GM12878 (cell line): ENCODE results near the gene PTPRD. TPM values are rescaled to one million over a fixed set of nuclear protein-coding genes. Genes with fewer than 3 reads are reported as not detected.

Source experiments
- ATAC-seq: fragments of 200-7000 bp; cut with Tn5 transposase; 3 replicates; pipeline ENCODE4 v1.9.1; 2020; ENCODE audit warnings: mild to moderate bottlenecking, moderate library complexity
- BruUV-seq: library from RNA; stranded (reverse); fragments of 400-500 nt; replicated peaks from 2 replicates; lab custom pipeline; 2021; lab: Mats Ljungman, UMichigan
- CTCF ChIA-PET: fragments of 300-600 bp; sonication (Branson Sonifier 250); formaldehyde crosslinking; extraction: SDS; loops from one replicate; lab custom pipeline; 2021; ENCODE audit warnings: inconsistent platforms; lab: Yijun Ruan, JAX
- POLR2A ChIA-PET: fragments of 350-600 bp; formaldehyde crosslinking; extraction: SDS; loops from one replicate; lab custom pipeline; 2021; ENCODE audit warnings: inconsistent platforms; lab: Charles Lee
- RAD21 ChIA-PET: fragments of 300-600 bp; sonication (Branson Sonifier 250); formaldehyde crosslinking; loops from one replicate; lab custom pipeline; 2023; ENCODE audit warnings: antibody characterized with exemption; ENCODE audit not compliant: unreplicated experiment; lab: Charles Lee
- SMC1A ChIA-PET: fragments of 300-600 bp; sonication (Branson Sonifier 250); formaldehyde crosslinking; loops from one replicate; lab custom pipeline; 2023; ENCODE audit not compliant: unreplicated experiment, uncharacterized antibody; lab: Charles Lee
- DNase-seq: peaks from one replicate; pipeline ENCODE4 v3.0.0-alpha.2; 2011; ENCODE audit warnings: low read depth, low spot score
- FAIRE-seq: peaks from 3 replicates; lab custom pipeline; 2011; peaks lifted over from hg19 to GRCh38; lab: Jason Lieb, UNC
- H2AFZ ChIP-seq: 2 replicates; pipeline ENCODE4 v1.6.0; 2011; ENCODE audit warnings: low read depth, low read length, control low read depth; ENCODE audit not compliant: control insufficient read depth
- H3K27ac ChIP-seq: 2 replicates; pipeline ENCODE4 v1.5.1; 2011; ENCODE audit warnings: control low read depth; ENCODE audit not compliant: control insufficient read depth, insufficient read depth
- H3K27me3 ChIP-seq, 2 experiments: replicated peaks in 1 of 2; 2 replicates each; pipeline versions ENCODE4 v1.6.0 to v1.6.1; 2011; ENCODE audit warnings: low read length in 1 of 2; ENCODE audit not compliant: control insufficient read depth in 2 of 2, insufficient read depth in 2 of 2
- H3K36me3 ChIP-seq, 2 experiments: 2 replicates each; pipeline ENCODE4 v1.5.1; 2011; ENCODE audit warnings: low read length in 1 of 2; ENCODE audit not compliant: control insufficient read depth in 2 of 2, insufficient read depth in 2 of 2
- H3K4me1 ChIP-seq: 2 replicates; pipeline ENCODE4 v1.6.1; 2011; ENCODE audit warnings: mild to moderate bottlenecking, low read length, moderate library complexity, mixed read lengths; ENCODE audit not compliant: control insufficient read depth, insufficient read depth
- H3K4me2 ChIP-seq: 2 replicates; pipeline ENCODE4 v1.6.0; 2011; ENCODE audit warnings: control low read depth; ENCODE audit not compliant: control insufficient read depth, insufficient read depth
- H3K4me3 ChIP-seq: fragments of 200-600 bp; sonication (generic); 2 replicates; pipeline ENCODE4 v1.5.1; 2016
- H3K79me2 ChIP-seq: 2 replicates; pipeline ENCODE4 v1.6.0; 2011; ENCODE audit warnings: low read length; ENCODE audit not compliant: control insufficient read depth, insufficient read depth
- H3K9ac ChIP-seq: 2 replicates; pipeline ENCODE4 v1.8.0; 2011; ENCODE audit warnings: low read length, control low read depth, mixed read lengths; ENCODE audit not compliant: control insufficient read depth, insufficient read depth
- H3K9me3 ChIP-seq: replicated peaks from 3 replicates; pipeline ENCODE4 v1.5.1; 2011; ENCODE audit warnings: mild to moderate bottlenecking, low read length; ENCODE audit not compliant: control insufficient read depth, insufficient read depth
- H4K20me1 ChIP-seq: 2 replicates; pipeline ENCODE4 v1.6.0; 2011; ENCODE audit not compliant: control insufficient read depth, insufficient read depth
- CEBPB ChIP-seq, 2 experiments: fragments of 150-350 bp in 1 of 2; IDR thresholded peaks; 2 replicates each; pipeline ENCODE4 v1.6.1; 2012 to 2014; ENCODE audit warnings: low read depth in 2 of 2, low read length in 2 of 2, borderline replicate concordance in 1 of 2, inconsistent platforms in 1 of 2
- CREB1 ChIP-seq: IDR thresholded peaks from 2 replicates; pipeline ENCODE4 v1.6.1; 2012; ENCODE audit warnings: low read depth, mild to moderate bottlenecking, inconsistent platforms
- DPF2 ChIP-seq: fragments of 450-650 bp; IDR thresholded peaks from 2 replicates; pipeline ENCODE4 v1.6.1; 2017; ENCODE audit warnings: mild to moderate bottlenecking
- HDAC2 ChIP-seq: fragments of 200-600 bp; sonication (generic); IDR thresholded peaks from 2 replicates; pipeline ENCODE4 v1.6.1; 2017
- JUNB ChIP-seq: IDR thresholded peaks from 2 replicates; pipeline ENCODE4 v1.6.1; 2016; ENCODE audit warnings: antibody characterized with exemption, mild to moderate bottlenecking
- KAT2A ChIP-seq: conservative IDR thresholded peaks from 2 replicates; pipeline ENCODE4 v1.6.1; 2011; ENCODE audit warnings: low read depth, low read length; ENCODE audit not compliant: control insufficient read depth
- NFYA ChIP-seq: IDR thresholded peaks from 2 replicates; pipeline ENCODE4 v1.6.1; 2011; ENCODE audit warnings: low read depth, mild to moderate bottlenecking, low read length, improper control_type of control experiment, borderline replicate concordance
- SKIL ChIP-seq: fragments of 450-650 bp; IDR thresholded peaks from 2 replicates; pipeline ENCODE4 v1.6.1; 2017; ENCODE audit warnings: mild to moderate bottlenecking, low read depth, inconsistent platforms; ENCODE audit not compliant: poor library complexity, severe bottlenecking
- SREBF1 ChIP-seq: IDR thresholded peaks from 2 replicates; pipeline ENCODE4 v1.6.1; 2012; ENCODE audit warnings: mild to moderate bottlenecking, low read length
- ZZZ3 ChIP-seq: IDR thresholded peaks from 2 replicates; pipeline ENCODE4 v1.6.1; 2011; ENCODE audit warnings: low read depth; ENCODE audit not compliant: control insufficient read depth, insufficient read length
- WGBS: methylation state at CpG from one replicate; pipeline ENCODE4 v1.1.6; 2016; ENCODE audit warnings: low lambda C conversion rate; ENCODE audit not compliant: insufficient replicate concordance, insufficient coverage; ENCODE audit errors: missing lambda C conversion rate; 5-methylcytosine and 5-hydroxymethylcytosine counted together
- in situ Hi-C: fragments of 300-500 bp; cut with MboI; formaldehyde crosslinking; loops from 9 replicates; pipeline ENCODE4 v1.14.3; 2018; ENCODE audit warnings: mixed read lengths
- intact Hi-C: fragments of 100-400 bp; cut with micrococcal nuclease; formaldehyde crosslinking; loops from one replicate; pipeline ENCODE4 v1.14.2; 2022; ENCODE audit not compliant: unreplicated experiment
- polyA plus RNA-seq, 11 experiments: library from polyadenylated mRNA; depleted of rRNA in 4 of 11; unstranded in 6 of 11; stranded (reverse) in 5 of 11; fragments of >200 nt; fragmentation: Nextera tagmentation in 4 of 11; fragmentation: Illumina TruSeq in 1 of 11; extraction: Ambion mirVana in 4 of 11; extraction: Trizol in 1 of 11; gene quantifications; 1 replicate in 1 of 11; 2 replicates in 10 of 11; pipeline versions ENCODE4 v1.2.1 to v1.2.3, GENCODE V29; 2011 to 2016; ENCODE audit warnings: inconsistent platforms in 2 of 11, missing spikeins in 2 of 11, low read depth in 1 of 11
- total RNA-seq, 4 experiments: library from RNA; depleted of rRNA in 3 of 4; stranded (reverse); fragments of >200 nt in 3 of 4; fragmentation: Illumina TruSeq in 1 of 4; extraction: Trizol in 1 of 4; gene quantifications; 2 replicates each; pipeline versions ENCODE4 v1.2.1 to v1.2.3, GENCODE V29; 2013 to 2021
- TF ChIP-seq, protein P1 (sequence below): IDR thresholded peaks from 2 replicates; pipeline ENCODE4 v1.6.1; 2011; ENCODE audit warnings: mild to moderate bottlenecking, low read depth, low read length, moderate library complexity; ENCODE audit not compliant: insufficient replicate concordance
- TF ChIP-seq, protein P2 (sequence below): fragments of 450-650 bp; IDR thresholded peaks from 2 replicates; pipeline ENCODE4 v1.6.1; 2017; ENCODE audit warnings: antibody characterized with exemption, mild to moderate bottlenecking, moderate library complexity

PTPRD gene
- total and polyA plus RNA-seq, 10 of the 15 experiments (the other 5 are each of a cell fraction or from before 2014, with no cell fraction given): under 0.01 to 0.05 (median 0.01) TPM; not detected in 7

- TF ChIP-seq, protein P1, sequence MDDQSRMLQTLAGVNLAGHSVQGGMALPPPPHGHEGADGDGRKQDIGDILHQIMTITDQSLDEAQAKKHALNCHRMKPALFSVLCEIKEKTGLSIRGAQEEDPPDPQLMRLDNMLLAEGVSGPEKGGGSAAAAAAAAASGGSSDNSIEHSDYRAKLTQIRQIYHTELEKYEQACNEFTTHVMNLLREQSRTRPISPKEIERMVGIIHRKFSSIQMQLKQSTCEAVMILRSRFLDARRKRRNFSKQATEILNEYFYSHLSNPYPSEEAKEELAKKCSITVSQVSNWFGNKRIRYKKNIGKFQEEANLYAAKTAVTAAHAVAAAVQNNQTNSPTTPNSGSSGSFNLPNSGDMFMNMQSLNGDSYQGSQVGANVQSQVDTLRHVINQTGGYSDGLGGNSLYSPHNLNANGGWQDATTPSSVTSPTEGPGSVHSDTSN: no peak
- no peak for TF ChIP-seq HDAC2
- H3K4me2 ChIP-seq: no peak overlapping the region
- H3K9me3 ChIP-seq: no peaks in the 10 kb centered on the region
- H3K36me3 ChIP-seq: no peaks in the 10 kb centered on the region
- intact Hi-C loops (no loop called here), in situ Hi-C loops (no loop called here)
- 0% methylated on average over 1 of the region's 1 CpG for WGBS
- H3K4me3 ChIP-seq: no peak overlapping the region
- H3K27ac ChIP-seq: no peak overlapping the region
- H3K4me1 ChIP-seq: no peaks in the 10 kb centered on the region
- ChIA-PET SMC1A (no interaction called here), POLR2A (no interaction called here), RAD21 (no interaction called here), CTCF (no interaction called here)
- H3K9ac ChIP-seq: no peak overlapping the region
- no peak overlapping the region for H2AFZ ChIP-seq
- no peaks in the 10 kb centered on the region for H4K20me1 ChIP-seq
- ATAC-seq: no peak
- no peak for FAIRE-seq
- DNase-seq: no peak
- no peaks in the 10 kb centered on the region for H3K79me2 ChIP-seq
- no peaks in the 10 kb centered on the region for H3K27me3 ChIP-seq
- BruUV-seq: no TSS peak
These were observed 1858.1 kb downstream of the PTPRD start for GRCh38 chr9:8754751-8755150.

DNA sequence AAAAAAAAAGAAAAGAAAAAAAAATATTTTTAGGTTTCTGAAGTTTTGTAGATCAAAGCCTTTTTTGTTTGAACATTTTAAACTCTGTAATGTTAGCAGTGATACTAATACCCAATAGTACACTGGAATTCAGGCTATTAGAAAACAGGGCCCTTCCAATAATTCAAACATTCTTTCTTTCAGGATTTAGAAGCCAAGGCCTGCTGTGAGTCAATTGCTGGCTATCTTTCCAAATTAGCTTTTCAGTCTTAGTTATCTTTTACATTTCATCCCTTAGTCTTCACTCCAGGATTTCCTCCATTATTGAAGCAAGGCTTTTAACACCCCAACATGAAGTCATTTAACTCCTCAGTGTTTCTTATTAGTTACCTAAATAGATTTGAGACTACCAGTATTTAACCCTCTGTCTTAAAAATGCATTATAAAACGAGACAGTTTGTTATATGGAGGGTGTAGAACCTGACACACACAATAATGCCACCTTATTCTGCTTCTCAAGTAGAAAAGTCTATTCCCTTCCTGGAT lies 1861.3 kb downstream of the PTPRD start:
- ChIA-PET CTCF (no interaction called here), POLR2A (no interaction called here), SMC1A (no interaction called here), RAD21 (no interaction called here)
- no peaks in the 10 kb centered on the region for H4K20me1 ChIP-seq
- no peaks in the 10 kb centered on the region for H3K27me3 ChIP-seq
- H3K9me3 ChIP-seq: no peaks in the 10 kb centered on the region
- intact Hi-C loops (no loop called here), in situ Hi-C loops (no loop called here)
- H3K79me2 ChIP-seq: no peaks in the 10 kb centered on the region
- no peak overlapping the region for H3K4me2 ChIP-seq
- FAIRE-seq (no peak), DNase-seq (no peak), ATAC-seq (no peak)
- no peak overlapping the region for H3K27ac ChIP-seq
- no TSS peak for BruUV-seq
- H3K4me1 ChIP-seq: no peaks in the 10 kb centered on the region
- H2AFZ ChIP-seq: no peak overlapping the region
- H3K9ac ChIP-seq: no peak overlapping the region
- WGBS: 0% methylated on average over 1 of the region's 1 CpG
- no peak overlapping the region for H3K4me3 ChIP-seq
- no peaks in the 10 kb centered on the region for H3K36me3 ChIP-seq
- TF ChIP-seq CREB1: no peak
- TF ChIP-seq NFYA: no peak
- TF ChIP-seq JUNB: no peak
- no peak for TF ChIP-seq KAT2A
- no peak for TF ChIP-seq DPF2
- no peak for TF ChIP-seq SKIL
- TF ChIP-seq, protein P2, sequence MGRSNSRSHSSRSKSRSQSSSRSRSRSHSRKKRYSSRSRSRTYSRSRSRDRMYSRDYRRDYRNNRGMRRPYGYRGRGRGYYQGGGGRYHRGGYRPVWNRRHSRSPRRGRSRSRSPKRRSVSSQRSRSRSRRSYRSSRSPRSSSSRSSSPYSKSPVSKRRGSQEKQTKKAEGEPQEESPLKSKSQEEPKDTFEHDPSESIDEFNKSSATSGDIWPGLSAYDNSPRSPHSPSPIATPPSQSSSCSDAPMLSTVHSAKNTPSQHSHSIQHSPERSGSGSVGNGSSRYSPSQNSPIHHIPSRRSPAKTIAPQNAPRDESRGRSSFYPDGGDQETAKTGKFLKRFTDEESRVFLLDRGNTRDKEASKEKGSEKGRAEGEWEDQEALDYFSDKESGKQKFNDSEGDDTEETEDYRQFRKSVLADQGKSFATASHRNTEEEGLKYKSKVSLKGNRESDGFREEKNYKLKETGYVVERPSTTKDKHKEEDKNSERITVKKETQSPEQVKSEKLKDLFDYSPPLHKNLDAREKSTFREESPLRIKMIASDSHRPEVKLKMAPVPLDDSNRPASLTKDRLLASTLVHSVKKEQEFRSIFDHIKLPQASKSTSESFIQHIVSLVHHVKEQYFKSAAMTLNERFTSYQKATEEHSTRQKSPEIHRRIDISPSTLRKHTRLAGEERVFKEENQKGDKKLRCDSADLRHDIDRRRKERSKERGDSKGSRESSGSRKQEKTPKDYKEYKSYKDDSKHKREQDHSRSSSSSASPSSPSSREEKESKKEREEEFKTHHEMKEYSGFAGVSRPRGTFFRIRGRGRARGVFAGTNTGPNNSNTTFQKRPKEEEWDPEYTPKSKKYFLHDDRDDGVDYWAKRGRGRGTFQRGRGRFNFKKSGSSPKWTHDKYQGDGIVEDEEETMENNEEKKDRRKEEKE: no peak
- TF ChIP-seq CEBPB (IDR thresholded peaks at IDR 0.05; ENCODE audit: borderline replicate concordance in 1 of 2, low read depth in 2 of 2, low read length in 2 of 2): no peak
- TF ChIP-seq ZZZ3: no peak
- no peak for TF ChIP-seq SREBF1
